Muscle layer of colon (tissue), 2 donors: ENCODE measurements around the gene CCT3.
"Not testable (repeated sequence)": the region's sequence is repeated elsewhere in the genome, so short reads cannot be mapped to it uniquely, and the experiment has no call there.

ENCODE experiments used
- H3K27ac ChIP-seq: one replicate; pipeline ENCODE4 v1.7.0; 2013; ENCODE audit warnings: low read depth, mild to moderate bottlenecking, low read length, moderate library complexity
- H3K27me3 ChIP-seq, 2 donors: one replicate each; pipeline ENCODE4 v1.7.0; 2013; ENCODE audit warnings: low read length in 2 of 2, mild to moderate bottlenecking in 2 of 2; ENCODE audit not compliant: insufficient read depth in 2 of 2, control insufficient read depth in 1 of 2
- H3K36me3 ChIP-seq: one replicate; pipeline ENCODE4 v1.7.0; 2013; ENCODE audit warnings: mild to moderate bottlenecking, low read length; ENCODE audit not compliant: insufficient read depth
- H3K4me1 ChIP-seq: one replicate; pipeline ENCODE4 v1.7.0; 2013; ENCODE audit warnings: mild to moderate bottlenecking, low read length; ENCODE audit not compliant: insufficient read depth
- H3K4me3 ChIP-seq, 2 donors: one replicate each; pipeline ENCODE4 v1.7.0; 2013; ENCODE audit warnings: low read length in 2 of 2, low read depth in 1 of 2, mild to moderate bottlenecking in 1 of 2, moderate library complexity in 1 of 2
- H3K9ac ChIP-seq: one replicate; pipeline ENCODE4 v1.7.0; 2013; ENCODE audit warnings: low read length
- H3K9me3 ChIP-seq: one replicate; pipeline ENCODE4 v1.7.0; 2013; ENCODE audit warnings: mild to moderate bottlenecking, low read length
- donor health status: abdominal sarcoma.
- donor health status: Adenocarcinoma of cecum.

CCT3 gene

DNA sequence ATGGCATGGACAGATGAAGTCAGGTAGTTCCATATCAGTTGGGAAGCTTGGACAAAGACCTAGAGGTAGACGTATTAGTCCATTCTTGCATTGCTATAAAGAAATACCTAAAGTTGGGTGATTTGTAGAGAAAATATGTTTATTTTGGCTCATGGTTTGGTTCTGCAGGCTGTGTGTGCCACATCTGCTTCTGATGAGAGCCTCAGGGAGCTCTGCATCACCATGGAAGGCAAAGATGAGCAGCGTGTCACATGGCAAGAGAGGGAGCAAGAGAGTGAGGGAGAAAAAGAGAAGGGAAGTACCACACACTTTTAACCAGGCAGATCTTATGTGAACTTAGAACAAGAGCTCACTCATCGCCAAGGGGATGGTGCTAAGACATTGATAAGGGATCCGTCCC lies 9.2 kb upstream of the CCT3 start:
- no peaks in the 10 kb centered on the region for H3K27me3 ChIP-seq
- H3K9ac ChIP-seq: no peak overlapping the region
- H3K4me3 ChIP-seq: no peak overlapping the region
- H3K9me3 ChIP-seq: no peaks in the 10 kb centered on the region
- H3K4me1 ChIP-seq: no peaks in the 10 kb centered on the region
- H3K36me3 ChIP-seq: no peaks in the 10 kb centered on the region
- H3K27ac ChIP-seq: no peak overlapping the region

- H3K36me3 ChIP-seq: no peaks in the 10 kb centered on the region
- no peaks in the 10 kb centered on the region for H3K27me3 ChIP-seq
- no peak overlapping the region for H3K9ac ChIP-seq
- no peaks in the 10 kb centered on the region for H3K9me3 ChIP-seq
- H3K27ac ChIP-seq: no peak overlapping the region
- H3K4me3 ChIP-seq: no peak overlapping the region
- no peaks in the 10 kb centered on the region for H3K4me1 ChIP-seq
These were observed 8.5 kb upstream of the CCT3 start for GRCh38 chr1:156346636-156347035.

DNA sequence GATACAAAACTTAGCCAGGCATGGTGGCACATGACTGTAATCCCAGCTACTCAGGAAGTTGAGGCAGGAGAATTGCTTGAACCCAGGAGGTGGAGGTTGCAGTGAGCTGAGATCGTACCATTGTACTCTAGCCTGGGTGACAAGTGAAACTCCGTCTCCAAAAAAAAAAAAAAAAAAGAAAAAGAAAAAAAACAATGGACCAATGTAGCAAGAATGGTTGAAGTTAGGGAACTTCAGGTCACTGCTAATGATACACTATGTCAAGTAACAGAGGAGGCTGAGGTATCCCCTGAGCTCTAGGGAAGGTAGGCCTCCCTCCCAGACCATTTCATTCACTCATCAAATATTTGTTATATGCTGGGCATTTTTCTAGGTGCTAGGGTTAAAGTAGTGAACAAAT lies 7.9 kb upstream of the CCT3 start:
- not testable (repeated sequence) for H3K27me3 ChIP-seq, H3K36me3 ChIP-seq, H3K4me1 ChIP-seq

DNA sequence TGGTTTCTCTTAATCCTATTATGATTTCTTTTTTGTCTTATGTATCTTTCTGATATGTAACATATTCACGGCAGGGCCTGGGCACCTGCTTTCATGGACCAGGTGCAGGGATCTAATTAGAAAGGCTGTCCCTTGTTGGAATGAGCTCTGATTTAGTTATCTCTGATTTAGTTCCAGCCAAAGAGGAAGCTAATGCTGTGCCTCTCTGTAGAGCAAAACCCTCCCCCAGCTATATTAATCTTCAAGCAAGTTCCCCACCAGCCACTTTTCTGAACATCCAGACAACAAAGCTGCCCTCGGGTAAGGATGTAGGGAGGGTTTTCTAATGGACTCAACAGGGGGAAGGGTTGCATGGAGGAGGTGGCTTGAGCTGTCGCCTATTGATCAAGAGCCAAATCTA lies 6.3 kb upstream of the CCT3 start:
- Histone ChIP-seq H3K4me1 (no peaks in the 10 kb centered on the region), H3K9me3 (no peaks in the 10 kb centered on the region), H3K27ac (no peak overlapping the region), H3K4me3 (no peak overlapping the region), H3K27me3 (no peaks in the 10 kb centered on the region), H3K36me3 (no peaks in the 10 kb centered on the region), H3K9ac (no peak overlapping the region)

More for the DNA sequence above, 7.9 kb upstream of the CCT3 start:
- not testable (repeated sequence) for H3K4me3 ChIP-seq, H3K27ac ChIP-seq, H3K9ac ChIP-seq, H3K9me3 ChIP-seq

DNA sequence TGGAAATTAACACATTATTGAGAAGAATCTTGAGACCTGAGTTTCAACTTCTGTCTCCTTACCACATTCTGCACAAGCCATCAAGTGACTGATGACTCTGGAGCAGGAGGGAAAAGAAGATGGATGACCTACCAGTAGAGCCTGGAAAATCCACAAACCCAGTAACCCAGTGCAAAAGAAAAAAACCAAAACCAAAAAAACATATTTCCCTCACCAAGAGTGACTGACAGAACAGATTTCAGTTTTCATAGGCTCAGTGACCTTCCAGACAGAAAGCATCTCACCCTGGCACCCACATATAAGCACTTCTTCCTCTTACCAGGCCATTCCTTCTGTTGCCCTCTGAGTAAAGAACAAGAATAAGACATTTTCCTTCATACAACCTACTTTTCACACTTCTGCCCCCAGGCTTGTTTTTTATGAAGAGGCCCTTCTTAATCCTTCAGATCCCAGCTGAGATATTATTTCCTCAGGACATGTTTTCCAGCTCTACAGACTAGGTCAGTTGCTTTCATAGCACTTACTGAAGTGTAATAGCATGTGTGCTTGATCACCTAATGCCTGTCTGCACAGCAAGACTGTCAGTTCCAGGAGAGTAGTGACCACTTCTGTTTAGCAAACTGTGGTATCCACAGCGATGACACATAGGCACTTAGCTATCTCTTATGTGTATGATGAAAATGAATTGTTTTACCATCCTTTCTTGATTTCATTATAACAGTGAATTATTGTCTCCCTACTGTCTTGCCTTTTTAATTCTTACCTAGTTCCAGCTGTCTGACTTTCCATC lies 4.3 kb upstream of the CCT3 start:
- Histone ChIP-seq H3K27me3 (no peaks in the 10 kb centered on the region), H3K27ac (no peak overlapping the region)

GRCh38 chr1:156337888-156338179 lies 258 bp downstream of the CCT3 start:
- peak overlapping the region; percentile 92 for H3K27ac ChIP-seq
- peaks cover 20% of the 10 kb centered on the region for H3K36me3 ChIP-seq
- H3K27me3 ChIP-seq: no peaks in the 10 kb centered on the region
- H3K9ac ChIP-seq: peak overlapping the region; percentile 80
- no peaks in the 10 kb centered on the region for H3K9me3 ChIP-seq
- peak overlapping the region; percentile 81 to 98 for H3K4me3 ChIP-seq
- peaks cover 7% of the 10 kb centered on the region for H3K4me1 ChIP-seq

More for the DNA sequence above, 4.3 kb upstream of the CCT3 start:
- Histone ChIP-seq H3K4me3 (no peak overlapping the region), H3K36me3 (no peaks in the 10 kb centered on the region), H3K9ac (no peak overlapping the region), H3K4me1 (no peaks in the 10 kb centered on the region), H3K9me3 (no peaks in the 10 kb centered on the region)

DNA sequence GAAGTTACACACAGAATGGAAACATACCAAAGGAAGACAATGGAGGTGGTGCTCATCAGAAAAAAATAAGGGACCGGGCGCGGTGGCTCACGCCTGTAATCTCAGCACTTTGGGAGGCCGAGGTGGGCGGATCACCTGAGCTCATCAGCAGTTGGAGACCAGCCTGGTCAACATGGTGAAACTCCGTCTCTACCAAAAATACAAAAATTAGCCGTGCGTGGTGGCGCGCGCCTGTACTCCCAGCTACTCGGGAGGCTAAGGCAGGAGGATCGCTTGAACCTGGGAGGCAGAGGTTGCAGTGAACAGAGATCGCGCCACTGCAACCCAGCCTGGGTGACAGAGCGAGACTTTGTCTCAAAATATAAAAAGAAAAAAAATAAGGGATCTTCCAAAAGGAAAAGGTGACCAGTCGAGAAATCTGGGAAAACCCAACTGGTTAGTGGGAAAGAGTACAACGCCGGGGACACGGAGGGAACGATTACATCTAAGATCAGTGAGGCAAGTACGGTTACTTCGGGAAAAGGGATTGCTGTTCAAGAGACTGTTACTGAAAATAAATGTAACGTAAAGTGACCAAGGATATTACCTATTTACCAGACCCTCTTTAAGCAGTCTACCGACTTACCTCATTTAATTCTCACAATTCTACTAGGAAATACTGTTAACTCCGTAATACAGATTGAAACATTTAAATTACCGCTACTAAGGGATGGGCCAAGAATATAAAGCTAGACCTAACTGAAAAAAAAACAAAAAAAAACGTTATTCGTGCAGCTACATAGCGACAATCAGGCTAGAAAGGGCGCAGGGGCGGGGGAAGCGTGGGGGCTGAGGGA lies 822 bp downstream of the CCT3 start:
- H3K4me3 ChIP-seq: peak overlapping the region; percentile 81 to 98
- H3K9me3 ChIP-seq: no peaks in the 10 kb centered on the region
- no peaks in the 10 kb centered on the region for H3K27me3 ChIP-seq
- H3K27ac ChIP-seq: peak overlapping the region; percentile 92
- H3K9ac ChIP-seq: peak overlapping the region; percentile 80
- H3K4me1 ChIP-seq: peaks cover 7% of the 10 kb centered on the region
- H3K36me3 ChIP-seq: peaks cover 26% of the 10 kb centered on the region

DNA sequence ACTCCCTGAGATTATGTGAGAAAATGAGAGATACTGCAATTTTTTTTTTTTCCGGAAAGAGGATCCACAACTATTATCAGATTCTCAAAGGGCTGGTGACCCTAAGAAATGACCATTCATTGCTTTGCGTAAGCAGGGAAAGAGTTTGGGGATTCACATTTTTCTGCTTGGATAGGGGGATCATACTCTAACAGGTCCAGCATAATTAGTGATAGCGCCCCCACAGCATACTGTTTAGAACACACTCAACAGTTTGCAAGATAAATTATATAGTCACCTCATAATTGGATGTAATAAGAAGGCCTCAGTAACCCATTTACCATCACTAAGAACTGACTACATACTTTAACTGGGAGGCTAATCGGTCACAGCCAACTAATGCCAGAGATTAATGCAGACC lies 1.9 kb downstream of the CCT3 start:
- Histone ChIP-seq H3K4me1 (peaks cover 7% of the 10 kb centered on the region), H3K4me3 (no peak overlapping the region), H3K27me3 (no peaks in the 10 kb centered on the region), H3K36me3 (peaks cover 29% of the 10 kb centered on the region), H3K9me3 (no peaks in the 10 kb centered on the region), H3K9ac (no peak overlapping the region), H3K27ac (no peak overlapping the region)

- not testable (repeated sequence) for H3K9me3 ChIP-seq, H3K4me1 ChIP-seq, H3K27ac ChIP-seq, H3K27me3 ChIP-seq, H3K4me3 ChIP-seq, H3K9ac ChIP-seq
- H3K36me3 ChIP-seq: peaks cover 59% of the 10 kb centered on the region
These were observed 14.9 kb downstream of the CCT3 start for GRCh38 chr1:156323179-156323578.

GRCh38 chr1:156320560-156320959 lies 17.5 kb downstream of the CCT3 start:
- H3K36me3 ChIP-seq: peaks cover 82% of the 10 kb centered on the region

DNA sequence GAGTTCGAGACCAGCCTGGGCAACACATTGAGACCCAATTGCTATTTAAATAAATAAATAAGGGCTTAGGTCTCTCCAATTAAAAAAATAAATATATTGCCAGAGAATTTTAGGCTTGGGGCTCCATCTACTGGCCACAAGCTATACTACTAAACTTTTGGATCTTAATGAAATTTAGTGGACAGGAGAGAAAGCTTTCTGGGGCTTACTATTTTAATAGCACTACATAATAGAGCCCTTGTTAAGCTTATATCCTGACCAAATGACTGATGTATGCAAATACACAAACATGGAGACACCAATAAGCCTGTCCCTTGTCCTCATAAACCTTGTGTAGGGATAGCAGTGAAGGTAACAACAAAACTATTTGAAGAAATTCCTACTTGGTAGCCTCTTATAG lies 18.4 kb downstream of the CCT3 start:
- Histone ChIP-seq H3K36me3 (peaks cover 85% of the 10 kb centered on the region), H3K4me1 (no peaks in the 10 kb centered on the region), H3K27me3 (no peaks in the 10 kb centered on the region), H3K9ac (no peak overlapping the region), H3K27ac (no peak overlapping the region), H3K4me3 (no peak overlapping the region), H3K9me3 (no peaks in the 10 kb centered on the region)

More at GRCh38 chr1:156320560-156320959, 17.5 kb downstream of the CCT3 start:
- no peak overlapping the region for H3K27ac ChIP-seq
- no peaks in the 10 kb centered on the region for H3K9me3 ChIP-seq
- H3K27me3 ChIP-seq: no peaks in the 10 kb centered on the region
- H3K9ac ChIP-seq: no peak overlapping the region
- H3K4me3 ChIP-seq: no peak overlapping the region
- no peaks in the 10 kb centered on the region for H3K4me1 ChIP-seq
